Stimulated activated CD4-positive, alpha-beta T cell treated with anti-CD3 and anti-CD28 coated beads, Interleukin-1b, Interleukin-23, amount 100 ng/mL, for 1 hour (primary cell): Measurements from ENCODE around the gene RAC2.
"Not testable (repeated sequence)": the region's sequence is repeated elsewhere in the genome, so short reads cannot be mapped to it uniquely, and the experiment has no call there.

Source experiments
- DNase-seq, 2 donors: peaks; one replicate each; pipeline ENCODE4 v3.0.0-alpha.2; 2020; ENCODE audit warnings: low read depth in 2 of 2

RAC2 gene

GRCh38 chr22:37206118-37206840 lies 37.8 kb downstream of the RAC2 start:
- no peak for DNase-seq

- no peak for DNase-seq
Observed at GRCh38 chr22:37205046-37205445, 39.0 kb downstream of the RAC2 start.

DNA sequence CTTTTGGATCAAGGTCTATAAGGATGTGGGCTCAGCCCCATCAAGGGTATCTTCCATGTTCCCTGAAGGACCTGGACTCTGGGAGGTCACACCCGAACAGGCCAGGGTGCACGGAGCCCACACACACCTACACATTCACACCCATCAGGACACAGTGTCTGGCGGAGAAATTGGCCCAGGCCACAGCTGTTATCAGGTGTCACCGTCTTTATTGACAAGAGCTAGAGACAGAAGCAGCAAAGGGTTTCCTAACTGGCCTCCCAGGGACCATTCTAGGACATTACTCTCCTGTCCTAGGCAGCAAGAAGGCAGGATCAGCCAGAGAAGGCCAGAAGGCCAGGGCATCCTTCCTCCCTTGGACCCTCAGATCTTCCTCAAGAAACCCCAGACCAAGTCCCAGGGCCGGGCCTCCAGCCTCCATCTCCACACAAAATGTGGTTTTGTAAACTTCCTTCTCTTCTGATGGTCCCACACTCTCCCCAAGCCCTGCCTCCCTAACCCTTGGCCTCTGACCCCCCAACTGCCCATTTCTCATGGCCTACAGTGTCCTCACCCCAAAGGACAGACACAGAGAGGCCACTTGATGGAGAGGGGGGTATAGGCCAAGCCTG lies 39.9 kb downstream of the RAC2 start:
- DNase-seq: no peak

DNA sequence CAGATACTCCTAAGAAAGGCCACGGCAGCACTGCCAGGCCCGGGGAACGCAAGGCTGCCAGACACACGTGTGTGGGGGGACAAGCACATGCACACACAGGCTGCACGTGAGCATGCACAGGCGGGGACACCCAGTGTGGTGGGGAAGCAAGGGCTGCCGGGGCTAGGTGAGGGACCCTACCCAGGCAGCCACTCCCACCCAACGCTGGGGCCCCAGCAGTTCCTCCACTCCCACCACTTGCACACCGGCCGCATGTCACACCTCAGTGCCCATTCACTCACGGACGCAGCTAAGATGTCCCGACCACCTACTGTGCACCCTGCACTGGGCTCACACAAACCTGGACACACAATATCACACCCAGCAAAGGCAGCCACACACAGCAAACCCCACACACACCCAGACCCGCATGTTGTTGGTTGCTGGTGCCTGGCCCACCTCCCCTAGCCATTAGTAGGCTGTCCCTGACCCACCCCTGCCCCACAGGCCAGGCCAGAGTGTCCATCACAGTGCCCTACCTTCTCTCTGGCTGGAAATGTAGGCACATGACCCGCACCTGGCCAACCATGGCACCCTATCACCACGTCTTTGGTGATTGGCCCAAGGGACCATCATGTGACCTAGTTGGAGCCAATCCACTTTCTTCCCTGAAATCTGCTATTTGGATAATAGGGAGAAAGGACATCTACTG lies 40.6 kb downstream of the RAC2 start:
- DNase-seq: no peak

GRCh38 chr22:37202716-37203115 lies 41.4 kb downstream of the RAC2 start:
- DNase-seq: no peak

DNA sequence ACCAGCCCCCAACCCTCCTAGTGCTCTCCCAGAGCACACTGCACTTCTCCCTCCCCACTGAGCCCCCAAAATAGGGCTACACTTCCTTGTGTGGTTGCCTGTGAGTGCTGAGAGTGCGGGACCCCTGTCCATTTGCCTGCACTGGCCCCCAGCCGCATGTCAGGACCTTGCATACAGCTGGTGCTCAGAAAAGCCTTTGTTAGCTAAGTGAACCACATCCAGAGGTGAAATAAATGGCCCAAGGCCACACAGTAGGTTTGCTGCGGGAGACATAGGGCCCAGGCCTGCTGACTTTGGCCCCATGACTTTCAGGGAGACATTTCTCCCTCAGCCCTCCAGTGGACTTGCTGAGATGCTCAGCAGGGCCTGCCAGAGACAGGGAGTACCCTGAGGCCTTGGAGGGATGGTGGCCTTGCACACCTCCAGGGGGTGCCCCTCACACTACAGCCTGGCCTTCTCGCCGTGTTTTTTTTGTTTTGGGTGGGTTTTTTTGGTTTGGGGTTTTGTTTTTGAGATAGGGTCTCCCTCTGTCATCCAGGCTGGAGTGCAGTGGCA lies 42.0 kb downstream of the RAC2 start:
- no peak for DNase-seq

- not testable (repeated sequence) for DNase-seq
Observed at GRCh38 chr22:37201443-37201820, 42.6 kb downstream of the RAC2 start.

DNA sequence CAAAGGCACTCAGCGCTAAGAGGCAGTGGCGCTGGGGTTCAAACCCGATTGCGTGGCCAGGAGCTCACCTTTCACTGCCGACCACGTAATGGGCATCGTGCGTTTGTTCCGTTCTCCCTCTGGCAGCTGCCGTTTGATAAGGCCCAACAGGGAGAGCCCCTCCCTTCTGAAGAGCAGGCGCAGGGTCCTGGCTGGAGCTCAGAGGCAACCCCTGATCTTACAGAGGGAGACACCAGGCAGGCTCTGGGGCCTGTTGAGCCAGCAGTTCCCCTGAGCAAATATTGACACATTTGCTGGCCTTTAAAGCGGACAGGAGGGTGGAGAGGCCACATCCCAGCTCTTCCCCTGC lies 44.3 kb downstream of the RAC2 start:
- DNase-seq: no peak

- DNase-seq: peak; percentile 97 to 99
Observed at GRCh38 chr22:37199103-37199759, 44.8 kb downstream of the RAC2 start.

DNA sequence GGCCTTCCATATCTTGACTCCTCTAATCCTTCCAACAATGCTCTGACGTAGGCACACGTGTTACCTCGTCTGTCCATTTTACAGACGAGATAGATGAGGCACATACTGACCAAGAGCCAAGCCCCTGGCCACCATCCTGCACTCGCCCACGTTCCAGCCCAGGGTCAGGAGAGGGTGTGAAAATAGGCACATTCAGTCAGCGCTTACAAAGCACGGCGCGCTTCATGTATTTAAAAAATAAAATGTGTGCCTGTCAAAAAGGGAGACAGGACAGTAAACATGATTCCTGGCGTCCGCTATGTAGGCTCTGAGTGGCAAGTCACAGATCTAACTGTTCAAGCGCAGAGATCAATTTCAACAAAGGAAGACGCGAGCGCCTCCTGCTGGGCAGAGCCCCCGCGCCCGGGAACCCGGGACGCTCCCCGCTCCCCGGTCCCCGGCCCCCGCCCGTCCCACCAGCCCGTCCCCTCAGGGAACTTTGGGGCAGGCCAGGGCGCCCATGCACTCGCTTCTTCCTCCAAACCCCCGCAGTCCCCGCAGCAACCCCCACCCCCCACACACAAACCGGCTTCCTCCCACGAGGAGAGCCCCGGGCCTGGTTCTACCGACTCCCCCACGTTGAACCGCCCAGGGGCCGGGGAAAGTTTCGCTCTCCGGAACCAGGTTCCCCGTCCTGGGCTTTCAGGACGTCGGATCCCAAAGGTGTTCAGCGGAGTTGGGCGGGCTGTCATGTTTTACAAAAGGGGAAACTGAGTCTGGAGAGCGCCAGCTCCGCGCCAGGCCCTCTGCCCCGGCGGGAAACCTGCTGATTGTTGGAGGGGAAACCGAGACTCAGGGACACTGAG lies 45.6 kb downstream of the RAC2 start:
- peak; percentile 67 to 96 for DNase-seq

- no peak for DNase-seq
Observed at GRCh38 chr22:37197451-37198257, 46.4 kb downstream of the RAC2 start.

DNA sequence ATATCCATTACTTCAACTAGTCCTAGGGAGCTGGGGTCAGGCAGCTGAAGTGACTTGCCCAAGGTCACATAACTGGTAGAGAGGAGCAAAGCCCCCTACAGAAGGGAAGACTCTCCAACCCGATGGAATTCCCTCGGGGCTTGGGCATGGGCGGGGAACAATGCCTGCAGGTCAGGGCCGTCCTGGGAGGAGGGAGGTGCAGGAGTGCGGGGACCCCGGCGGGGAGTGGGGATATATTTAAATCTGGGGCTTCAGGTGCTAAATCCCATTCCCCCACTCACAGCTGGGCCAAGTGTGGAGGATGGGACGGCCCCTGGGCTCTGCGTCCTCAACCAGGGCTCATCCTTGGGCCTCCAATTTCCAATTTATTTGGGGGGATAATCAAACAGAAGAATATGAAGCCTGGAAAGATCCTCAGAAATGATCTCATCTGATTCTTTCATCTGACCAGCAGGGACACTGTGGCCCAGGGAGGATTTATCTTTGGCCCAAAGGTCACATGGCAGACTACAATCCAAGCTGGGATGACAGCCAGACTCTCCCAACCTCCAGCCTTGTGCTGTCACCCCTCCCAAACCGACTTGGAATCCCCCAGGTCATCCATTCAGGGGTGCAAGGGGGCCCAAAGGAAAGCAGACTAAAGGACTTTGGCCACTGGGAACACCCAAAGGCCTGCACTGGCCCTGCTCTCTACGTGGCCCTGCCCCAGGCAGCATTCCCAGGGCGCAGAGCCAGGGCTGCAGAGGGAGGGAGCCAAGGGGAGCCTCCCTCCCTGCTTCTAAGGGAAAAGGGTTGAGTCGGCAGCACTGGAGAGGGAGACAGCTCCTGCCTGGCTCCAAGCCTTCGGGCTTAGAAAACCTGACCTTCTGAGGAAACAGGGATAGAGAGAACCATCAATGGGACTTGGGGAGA lies 47.3 kb downstream of the RAC2 start:
- DNase-seq: no peak

- no peak for DNase-seq
Observed at GRCh38 chr22:37195921-37196320, 48.1 kb downstream of the RAC2 start.

GRCh38 chr22:37194750-37195149 lies 49.3 kb downstream of the RAC2 start:
- DNase-seq: no peak

GRCh38 chr22:37193629-37194191 lies 50.4 kb downstream of the RAC2 start:
- DNase-seq: no peak

- no peak for DNase-seq
Observed at GRCh38 chr22:37192741-37193140, 51.3 kb downstream of the RAC2 start.

DNA sequence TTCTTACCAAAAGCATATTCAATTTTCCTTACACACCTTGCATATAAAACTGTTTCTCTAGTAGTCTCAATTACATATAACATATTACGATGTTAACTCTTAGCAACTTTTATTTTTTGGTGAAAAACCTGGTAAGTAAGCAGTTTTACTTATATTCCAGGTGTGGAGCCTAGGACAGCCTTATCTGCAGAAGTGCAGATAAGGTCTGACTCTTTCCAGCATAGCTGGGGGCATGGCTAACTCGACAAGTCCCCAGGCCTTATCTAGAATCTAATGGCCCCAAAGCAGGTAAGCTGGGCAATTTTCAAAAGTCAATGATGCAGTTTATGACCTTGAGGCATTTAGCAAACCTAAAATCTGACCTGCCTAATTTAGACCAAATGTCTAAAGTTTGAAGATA lies 51.9 kb downstream of the RAC2 start:
- no peak for DNase-seq

DNA sequence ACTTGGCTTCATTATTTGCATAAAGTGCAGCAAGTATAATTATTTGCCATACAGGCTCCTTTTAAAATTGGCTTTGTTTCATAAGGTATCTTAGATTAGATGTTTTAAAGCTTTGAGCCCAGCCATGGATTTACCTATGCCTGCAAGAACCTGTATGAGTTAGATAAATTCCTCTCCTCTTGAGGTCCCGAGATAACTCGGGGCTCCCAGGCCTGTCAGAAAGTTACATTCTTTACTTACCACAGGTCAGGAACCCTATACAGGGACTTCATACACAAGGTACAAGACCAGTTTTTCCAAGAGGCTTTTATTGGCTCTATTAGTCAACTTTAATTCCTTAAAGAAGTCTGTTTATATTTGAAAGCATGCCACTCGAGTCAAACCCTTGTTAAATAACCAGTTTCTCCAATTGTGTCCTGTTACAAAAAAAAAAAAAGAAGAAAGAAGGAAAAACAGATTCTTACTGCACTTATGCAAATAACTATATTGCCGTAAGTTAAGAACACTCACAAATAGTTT lies 53.7 kb downstream of the RAC2 start:
- DNase-seq: no peak

DNA sequence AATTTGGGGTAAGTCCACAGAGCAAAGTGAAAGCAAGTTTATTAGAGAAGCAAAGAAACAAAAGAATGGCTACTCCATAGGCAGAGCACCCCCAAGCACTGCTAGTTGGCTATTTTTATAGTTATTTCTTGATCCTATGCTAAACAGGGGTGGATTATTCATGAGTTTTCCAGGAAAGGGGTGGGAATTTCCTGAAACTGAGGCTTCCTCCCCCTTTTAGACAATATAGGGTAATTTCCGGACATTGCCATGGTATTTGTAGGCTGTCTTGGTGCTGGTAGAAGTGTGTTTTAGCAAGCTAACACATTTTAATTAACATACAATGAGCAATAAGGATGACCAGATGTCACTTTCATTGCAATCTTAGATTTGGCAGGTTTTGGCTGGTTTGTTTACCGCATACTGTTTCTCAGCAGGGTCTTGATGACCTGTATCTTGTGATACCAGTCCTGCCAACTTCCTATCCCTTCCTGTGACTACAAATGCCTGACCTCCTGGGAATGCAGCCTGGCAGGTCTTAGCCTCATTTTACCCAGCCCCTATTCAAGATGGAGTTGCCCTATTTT lies 55.1 kb downstream of the RAC2 start:
- DNase-seq: no peak
